GM21576 (cell line): Measurements from ENCODE around the gene TEX13B.
"Not testable (repeated sequence)": the region's sequence is repeated elsewhere in the genome, so short reads cannot be mapped to it uniquely, and the experiment has no call there.

Source experiments
- ATAC-seq: cut with Tn5 transposase; IDR thresholded peaks from one replicate; pipeline ENCODE4 v1.9.1; 2021; ENCODE audit warnings: mild to moderate bottlenecking, moderate library complexity; ENCODE audit not compliant: unreplicated experiment

The TEX13B gene, protein sequence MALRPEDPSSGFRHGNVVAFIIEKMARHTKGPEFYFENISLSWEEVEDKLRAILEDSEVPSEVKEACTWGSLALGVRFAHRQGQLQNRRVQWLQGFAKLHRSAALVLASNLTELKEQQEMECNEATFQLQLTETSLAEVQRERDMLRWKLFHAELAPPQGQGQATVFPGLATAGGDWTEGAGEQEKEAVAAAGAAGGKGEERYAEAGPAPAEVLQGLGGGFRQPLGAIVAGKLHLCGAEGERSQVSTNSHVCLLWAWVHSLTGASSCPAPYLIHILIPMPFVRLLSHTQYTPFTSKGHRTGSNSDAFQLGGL

DNA sequence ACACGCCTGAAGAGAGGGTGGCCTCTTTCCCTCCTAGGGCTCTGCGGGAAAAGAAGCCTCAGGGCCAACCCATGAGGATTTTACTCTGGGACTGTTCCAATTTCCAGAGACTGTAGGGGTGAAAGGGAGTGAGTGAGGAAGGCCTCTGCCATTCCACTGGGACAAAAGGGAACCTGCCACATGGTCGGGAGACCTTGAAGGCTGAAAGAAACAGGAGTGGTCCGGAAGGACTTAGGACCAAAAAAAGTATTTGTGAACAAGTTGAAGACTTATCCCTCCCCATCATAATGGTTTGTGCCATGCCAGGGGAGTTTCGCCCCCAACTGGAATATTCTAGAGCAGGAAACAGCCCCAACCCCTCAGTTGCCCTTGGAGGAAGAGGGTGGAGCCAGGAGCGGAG is at the start of gene TEX13B:
Gene TEX13B, minus strand, starts transcription at position 15 of the 400 bp plus-strand sequence. CDS start 243 bp downstream, outside the sequence.
- ATAC-seq = no peak

DNA sequence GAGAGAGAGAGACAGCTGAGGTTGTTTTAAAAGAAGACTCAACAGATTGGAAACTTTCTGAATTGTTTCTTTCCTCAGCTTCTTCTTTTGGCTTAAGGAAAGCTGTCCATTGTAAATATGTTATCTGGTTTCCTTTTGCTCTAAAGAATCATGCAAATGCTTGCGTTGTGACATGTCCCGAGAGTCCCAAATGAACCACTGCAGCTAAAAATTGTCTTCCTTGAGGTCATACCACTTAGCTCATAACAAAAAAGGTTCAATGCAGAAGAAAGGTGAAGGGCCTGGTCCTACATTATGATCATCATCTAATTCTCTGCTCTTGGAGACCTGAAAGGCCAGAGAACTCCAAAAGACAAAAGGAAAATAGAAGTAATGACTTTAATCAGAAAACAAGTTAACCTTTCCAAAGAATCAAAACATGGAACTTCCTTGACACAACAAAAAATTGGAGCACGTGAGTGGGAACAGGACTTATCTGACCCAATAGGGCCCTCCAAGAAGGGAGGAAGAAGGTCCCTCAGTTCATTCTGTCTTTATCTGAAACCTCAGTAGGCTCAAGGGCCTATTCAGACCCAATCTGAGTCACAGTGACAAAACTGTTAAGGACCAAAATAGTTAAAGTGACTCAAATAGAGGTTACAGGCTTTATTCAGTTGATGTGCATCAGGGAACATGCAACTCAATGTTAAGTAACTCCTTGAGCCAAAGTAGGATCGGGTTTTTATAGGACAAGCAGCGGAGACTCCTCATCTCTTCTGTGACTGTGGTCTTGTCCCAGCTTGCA is 48.0 kb upstream of the TEX13B start:
- ATAC-seq = no peak

DNA sequence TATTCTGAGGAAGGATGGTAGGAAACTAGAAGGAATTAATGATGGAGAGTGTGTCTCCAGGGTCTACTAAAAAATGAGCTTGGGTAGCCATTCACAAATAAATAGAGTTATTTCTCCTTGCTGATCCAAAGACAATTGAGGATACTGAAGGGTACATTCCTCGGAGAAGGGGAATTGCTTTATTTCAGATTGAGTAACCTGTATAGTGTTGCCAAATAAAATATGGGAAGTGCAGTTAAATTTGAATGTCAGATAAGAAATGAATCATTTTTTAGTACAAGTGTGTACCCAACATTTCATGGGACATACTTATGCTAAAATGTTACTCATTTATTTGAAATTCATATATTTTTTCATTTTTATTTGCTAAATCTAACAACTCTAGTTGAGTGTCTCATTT is 46.7 kb upstream of the TEX13B start:
- no peak for ATAC-seq

DNA sequence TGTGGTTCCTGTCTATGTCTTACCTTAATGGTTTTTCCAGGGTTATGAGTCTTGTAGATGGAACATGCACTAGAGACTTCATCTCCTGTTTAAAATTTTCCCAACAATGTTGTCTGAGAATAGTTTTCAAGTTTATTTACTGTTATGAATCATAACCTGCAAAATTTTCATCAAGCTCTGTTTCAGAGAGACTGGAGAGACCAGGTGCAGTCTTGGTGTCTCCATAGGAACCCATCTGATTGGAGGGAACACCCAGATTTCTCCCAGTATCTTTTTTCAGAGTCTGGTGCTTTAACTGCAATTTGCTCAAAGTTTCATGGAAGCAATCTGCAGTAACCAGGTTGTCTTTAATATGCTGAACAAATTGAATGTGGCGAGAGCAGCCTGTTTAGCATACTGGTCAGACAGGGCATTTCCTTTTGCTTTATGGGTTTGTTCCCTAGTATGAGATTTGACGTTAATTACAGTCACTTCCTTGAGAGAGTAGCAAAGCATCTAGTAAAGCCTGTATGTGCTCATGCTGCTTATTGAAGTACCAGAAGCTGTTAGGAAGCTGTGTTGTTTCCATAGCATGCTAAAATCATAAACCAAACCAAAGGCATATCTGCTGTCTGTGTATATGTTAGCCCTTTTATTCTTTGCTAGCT is 43.9 kb upstream of the TEX13B start:
- no peak for ATAC-seq

DNA sequence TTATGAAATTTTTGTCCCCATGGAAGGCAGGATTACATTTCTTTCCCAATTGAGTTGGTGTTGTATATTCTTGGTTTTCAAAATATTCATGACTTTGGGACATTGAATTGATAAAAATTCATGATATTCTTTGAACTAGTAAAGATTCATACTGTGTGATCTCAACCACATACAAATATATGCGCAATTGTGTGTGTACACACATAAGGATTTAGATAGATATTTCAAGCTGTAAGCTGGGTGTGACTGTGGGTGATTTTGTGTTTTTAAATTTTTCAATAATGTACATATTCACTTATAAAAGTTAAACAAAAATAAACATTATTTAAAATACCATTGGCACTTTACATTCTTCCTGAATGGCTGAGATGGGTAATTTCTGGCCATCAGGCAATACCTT is 43.2 kb upstream of the TEX13B start:
- ATAC-seq = no peak

DNA sequence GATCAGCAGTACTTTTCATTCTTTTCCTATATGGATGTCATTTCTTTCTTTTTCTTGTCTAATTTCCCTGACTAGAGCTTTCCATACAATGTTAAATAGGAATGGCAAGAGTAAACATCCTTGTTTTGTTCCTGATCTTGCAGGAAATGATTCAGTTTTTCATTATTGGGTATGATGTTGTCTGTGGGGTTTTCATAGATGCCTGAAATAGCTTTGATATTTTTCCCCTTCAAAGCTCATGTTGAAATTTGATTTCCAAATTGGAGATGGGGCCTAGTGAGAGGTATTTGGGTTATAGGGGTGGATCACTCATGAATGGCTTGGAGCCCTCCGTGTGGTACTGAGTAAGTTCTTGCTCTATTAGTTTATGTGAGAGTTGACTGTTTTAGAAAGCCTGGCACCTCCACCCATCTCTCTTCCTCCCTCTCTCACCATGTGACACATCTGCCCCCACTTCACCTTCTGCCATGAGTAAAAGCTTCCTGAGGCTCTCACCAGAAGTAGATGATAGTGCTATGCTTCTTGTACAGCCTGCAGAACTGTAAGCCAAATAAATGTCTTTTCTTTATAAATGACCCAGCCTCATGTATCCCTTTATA is 40.4 kb upstream of the TEX13B start:
- no peak for ATAC-seq

DNA sequence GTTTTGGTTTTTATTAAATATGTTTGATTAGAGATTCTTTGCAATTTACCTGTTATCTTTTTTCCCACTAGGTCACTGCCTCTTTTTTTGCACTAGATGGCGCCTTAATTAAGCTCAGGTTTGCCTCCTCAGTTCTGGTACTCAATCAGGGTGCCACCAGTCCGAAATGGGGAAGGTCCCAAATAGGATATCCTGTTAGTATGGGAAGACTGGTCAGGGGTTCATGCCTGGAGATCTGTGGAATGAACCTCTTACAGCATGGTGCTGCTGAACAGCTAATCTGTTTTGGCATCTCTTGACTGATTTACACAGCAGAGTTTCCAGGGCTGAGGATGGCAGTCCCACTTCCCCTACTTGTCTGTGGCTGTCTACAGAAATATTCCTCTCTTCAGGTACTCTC is 38.5 kb upstream of the TEX13B start:
- ATAC-seq = no peak

DNA sequence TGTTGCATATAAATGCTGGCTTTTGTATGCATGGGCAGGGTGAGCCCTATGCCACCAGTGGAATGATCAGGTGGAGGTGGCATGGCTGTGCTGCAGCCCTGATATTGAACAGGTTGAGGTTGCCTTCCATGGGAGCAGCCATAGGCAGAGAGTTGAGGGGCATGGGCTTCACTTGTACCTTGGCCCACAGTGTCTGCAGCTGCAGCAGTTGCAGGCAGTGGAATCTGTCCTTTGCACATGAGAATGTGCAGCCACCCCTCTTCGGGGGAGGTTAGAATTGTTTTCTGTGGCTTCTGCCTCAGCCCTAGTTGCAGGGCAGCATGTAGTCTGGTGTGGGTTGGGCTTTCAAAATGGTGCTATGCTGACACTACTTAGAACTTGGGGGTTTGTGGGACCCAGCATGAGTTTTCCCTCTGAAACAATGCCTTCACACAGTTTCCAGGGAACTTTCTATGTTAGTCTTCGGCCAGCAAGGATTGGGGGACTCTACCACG is 37.3 kb upstream of the TEX13B start:
- ATAC-seq = no peak

DNA sequence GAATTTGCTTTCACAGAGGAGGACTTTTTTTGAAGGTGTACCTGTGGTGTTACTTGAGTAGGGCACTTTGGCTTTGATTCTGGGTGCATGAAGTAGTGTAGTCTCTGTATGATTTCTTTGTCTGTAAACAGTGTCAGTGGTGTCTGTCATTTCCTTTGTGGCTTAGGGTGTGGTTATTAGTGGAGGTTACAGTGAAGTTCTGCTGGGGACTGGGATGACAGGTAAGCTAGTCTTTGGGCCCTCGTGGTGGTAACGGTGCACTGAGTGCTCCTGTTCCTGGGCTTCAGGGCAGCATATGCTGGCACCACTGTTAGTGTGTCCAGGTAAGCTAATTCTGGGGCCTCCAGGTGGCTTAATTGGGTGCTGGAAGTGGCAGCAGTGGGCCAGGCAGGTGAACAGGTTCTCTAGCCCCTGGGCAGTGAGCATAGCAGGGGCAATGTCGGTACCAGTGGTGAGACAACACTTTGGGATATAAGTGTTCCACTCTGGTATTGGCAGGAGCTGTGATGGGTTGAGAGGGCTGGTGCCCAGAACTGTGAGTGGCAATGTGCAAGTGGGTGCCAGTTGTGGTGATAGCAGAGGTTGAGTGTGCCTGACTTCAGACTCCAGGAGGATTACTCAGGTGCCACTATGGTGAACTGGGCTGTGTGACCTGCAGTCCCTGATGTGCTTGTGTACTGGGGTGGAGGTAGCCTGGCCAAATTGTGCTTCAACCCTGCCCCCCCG is 36.6 kb upstream of the TEX13B start:
- no peak for ATAC-seq

DNA sequence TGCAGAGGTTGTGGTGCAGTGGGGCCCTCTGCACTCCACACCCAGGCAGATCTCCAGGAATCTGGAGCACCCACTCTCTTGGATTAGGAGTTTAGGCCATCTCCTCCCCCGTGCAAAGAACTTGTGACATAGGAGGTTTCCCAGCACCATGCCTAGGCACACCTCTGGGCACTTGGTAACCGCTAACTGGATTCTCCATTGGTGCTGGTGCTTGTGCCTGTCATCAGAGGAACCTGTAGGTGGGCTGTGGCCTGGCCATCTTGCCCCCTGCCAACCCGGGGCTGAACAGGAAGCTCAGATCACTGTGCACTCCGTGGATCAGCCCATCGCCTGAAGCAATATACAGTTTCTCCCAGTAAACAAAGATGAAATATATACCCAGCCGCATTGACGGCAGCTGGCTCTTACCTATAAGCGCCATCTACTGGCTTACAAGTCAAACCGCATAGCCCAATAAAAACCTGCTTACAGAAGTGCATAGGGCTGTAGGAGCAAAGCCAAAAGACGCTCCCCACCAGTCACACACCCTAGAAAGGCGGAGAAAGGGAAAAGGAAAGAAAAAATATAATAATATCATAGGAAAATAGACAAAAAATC is 19.1 kb upstream of the TEX13B start:
- ATAC-seq = peak; percentile 91

DNA sequence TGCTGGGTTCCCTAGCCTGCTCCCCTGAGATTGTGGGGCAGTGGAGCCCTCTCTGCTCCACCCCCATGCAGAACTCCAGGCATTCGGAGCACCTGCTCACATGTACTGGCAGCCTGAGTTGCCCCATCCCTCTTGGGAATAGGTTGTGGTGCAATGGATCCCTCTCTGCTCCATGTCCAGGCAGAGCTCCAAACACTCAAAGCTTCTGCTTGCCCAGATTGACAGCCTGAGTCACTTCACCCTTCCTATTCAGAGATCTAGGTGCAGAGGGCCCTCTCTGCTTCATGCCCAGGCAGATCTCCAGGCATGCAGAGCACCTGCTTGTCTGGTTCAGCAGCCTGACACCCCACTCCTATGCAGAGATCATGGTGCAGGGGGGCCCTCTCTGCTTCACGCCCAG is 18.6 kb upstream of the TEX13B start:
- peak; percentile 12 for ATAC-seq

DNA sequence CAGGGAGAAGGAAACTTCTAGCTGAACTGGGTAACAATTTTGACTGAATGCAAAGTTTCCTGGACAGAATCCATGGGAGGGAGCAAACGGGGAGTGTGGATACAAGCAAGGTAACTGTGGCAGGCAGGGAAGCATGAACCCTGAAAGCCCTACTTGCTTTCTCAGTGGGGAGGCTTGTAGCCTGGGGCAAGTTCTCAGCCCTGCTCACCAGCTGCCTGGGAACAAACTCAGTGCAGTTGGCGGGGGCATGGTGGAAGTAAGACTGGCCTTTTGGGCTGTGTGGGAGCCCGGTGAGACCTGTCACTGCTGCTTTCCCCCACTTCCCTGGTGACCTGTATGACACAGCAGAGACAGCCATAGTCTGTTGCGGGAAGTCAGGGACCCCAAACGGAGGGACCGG is 14.0 kb upstream of the TEX13B start:
- ATAC-seq = no peak

DNA sequence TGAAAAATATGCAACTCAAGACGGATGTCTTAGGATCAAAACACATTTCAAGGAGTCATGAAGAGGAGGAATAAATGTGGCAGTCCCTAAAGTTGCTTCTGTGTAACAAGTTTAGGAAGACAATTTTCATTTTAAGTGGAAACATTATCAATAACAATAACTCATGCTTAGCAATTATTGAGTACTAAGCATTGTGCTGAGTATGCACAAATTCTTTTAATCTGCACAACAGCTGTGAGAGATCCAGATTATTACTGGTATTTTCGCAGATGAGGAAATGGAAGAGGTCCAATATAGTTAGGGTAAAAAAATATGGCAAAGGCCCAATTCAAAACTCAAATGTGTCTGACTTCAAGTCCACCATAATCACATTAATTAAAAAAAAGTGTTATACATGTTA is 2.9 kb upstream of the TEX13B start:
- no peak for ATAC-seq

DNA sequence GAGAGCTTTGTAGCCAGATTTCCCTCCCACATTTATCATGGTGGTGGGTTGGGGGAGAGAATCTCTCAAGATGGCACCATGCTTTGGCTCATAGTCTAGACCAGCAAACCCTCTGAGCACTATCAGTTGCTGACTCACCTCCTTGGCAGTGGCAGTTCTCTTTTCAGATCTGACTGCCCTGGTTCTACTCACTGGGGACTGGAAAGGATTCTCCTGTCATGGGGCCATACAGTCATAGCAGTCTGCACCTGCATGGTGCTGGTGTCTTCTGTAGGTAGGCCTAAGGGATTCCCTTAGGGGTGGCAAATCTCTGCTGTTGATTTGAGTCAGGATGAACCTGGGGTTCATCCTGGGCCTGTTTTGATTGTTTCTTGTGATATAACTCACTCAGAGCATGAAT is 2.6 kb downstream of the TEX13B start:
- ATAC-seq = no peak

DNA sequence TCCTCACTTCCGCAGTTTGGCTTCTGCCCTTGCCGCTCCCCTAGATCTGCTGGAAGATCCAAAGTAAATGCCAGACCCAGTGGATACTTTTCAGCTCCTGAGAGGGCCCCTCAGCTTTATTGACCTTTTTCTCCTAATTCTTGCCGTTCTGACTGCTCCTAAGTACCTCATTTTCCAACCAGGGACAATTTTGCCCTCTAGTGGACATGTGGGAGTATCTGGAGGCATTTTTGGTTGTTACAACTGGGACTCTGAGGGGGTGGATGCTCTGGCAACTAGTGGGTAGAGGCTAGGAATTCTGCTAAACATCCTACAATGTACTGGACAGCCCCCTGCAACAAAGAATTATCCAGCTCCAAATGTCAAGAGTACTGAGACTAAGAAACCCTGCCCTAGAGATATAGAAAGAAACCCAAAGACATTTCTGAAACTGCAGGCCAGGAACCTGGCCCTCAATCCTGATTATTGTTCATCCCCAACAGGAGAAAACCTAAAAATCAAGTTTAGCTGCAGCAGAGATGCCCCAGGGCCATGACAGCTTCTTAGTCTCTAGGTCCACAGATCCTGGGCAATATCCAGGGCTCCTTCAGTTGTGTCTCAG is 3.4 kb downstream of the TEX13B start:
- no peak for ATAC-seq

DNA sequence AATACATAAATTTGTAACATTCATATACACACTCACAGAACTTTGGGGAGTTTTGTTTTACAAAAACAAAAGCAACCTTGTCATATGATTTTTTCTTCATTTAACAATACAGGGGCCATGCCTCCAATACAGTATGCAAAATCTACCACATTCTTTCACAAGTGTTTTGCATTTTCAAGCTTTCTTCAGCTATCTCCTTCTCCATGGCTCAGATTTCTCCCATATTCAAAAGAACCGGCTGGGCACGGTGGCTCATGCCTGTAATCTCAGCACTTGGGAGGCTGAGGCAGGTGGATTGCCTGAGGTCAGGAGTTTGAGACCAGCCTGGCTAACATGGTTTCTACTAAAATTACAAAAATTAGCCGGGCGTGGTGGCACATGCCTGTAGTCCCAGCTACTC is 4.1 kb downstream of the TEX13B start:
- ATAC-seq = no peak

DNA sequence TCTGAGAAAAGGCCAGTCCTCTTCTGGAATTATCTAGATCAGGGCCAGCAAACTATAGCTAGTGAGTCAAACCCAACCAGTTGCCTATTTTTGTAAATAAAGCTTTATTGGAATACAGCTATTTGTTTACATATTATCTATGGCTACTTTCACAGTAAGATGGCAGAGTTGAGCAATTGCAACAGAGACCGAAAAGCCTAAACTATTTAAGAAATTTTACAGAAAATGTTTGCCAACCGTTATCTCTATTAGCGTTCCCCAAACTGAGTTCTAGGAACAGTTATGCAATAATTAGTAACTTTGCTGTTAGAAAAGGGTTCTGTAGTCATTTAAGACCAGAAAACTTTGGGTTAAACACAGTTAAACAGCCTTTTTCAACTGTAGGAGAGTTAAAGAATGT is 10.5 kb downstream of the TEX13B start:
- no peak for ATAC-seq

DNA sequence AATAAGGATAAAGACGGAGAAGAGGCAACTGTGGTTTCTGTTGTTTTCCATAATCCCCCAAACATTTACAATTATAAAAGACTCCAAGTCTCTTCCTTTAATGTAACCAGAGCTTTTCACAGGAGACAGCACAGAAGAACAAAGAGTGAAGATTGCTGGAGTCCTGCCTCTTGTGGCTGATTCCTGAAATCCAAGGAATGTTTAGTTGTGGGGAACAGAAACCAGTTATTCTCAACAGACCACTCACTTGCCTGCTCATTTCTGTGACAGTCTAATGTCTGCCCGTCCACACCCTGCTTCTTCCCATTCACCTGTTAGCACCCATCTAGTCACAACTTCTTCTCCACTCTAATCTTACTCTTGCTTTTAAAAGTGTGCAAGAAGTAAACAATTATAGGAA is 12.1 kb downstream of the TEX13B start:
- ATAC-seq = no peak

DNA sequence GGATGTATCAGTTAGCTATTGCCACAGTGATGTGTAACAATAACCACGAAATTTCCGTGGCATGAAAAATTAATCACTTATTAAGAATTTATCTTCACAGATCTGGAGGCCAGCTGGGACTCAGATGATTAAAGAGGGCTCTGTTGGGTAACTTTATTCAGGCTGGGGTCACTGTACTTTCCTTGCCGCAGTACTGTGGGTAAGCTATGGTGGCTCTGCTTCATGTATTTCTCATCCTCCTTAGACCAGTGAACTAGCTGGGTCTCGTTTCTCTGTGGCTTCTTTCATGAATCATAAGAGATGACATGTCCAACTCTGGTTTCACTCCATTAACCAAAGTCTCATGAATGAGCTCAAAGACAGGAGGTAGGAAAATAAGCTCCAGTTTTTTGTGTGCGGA is 13.5 kb downstream of the TEX13B start:
- ATAC-seq = no peak

DNA sequence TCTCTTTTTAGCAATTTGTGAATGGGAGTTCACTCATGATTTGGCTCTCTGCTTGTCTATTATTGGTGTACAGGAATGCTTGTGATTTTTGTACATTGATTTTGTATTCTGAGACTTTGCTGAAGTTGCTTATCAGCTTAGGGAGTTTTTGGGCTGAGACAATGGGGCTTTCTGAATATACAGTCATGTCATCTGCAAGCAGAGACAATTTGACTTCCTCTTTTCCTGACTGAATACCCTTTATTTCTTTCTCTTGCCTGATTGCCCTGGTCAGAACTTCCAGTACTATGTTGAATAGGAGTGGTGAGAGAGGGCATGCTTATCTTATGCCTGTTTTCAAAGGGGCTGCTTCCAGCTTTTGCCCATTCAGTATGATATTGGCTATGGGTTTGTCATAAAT is 26.8 kb downstream of the TEX13B start:
- not testable (repeated sequence) for ATAC-seq
